OCI-LY3 (cell line): ENCODE data around the gene TYROBP.

Experiments used
- CTCF ChIP-seq: fragments of 200-600, 300-600 bp; sonication (generic); IDR thresholded peaks from 2 replicates; pipeline ENCODE4 v1.5.1; 2014; ENCODE audit warnings: antibody characterized with exemption, low read length, low read depth
- EZH2phosphoT487 ChIP-seq: fragments of 200-600 bp; shearing (Covaris generic); IDR thresholded peaks from 2 replicates; pipeline ENCODE4 v1.6.1; 2018; ENCODE audit warnings: antibody characterized with exemption, mixed run types, low read depth

- TF ChIP-seq EZH2phosphoT487 (no peak), CTCF (no peak)
Measured at GRCh38 chr19:35944556-35944955, 36.5 kb upstream of the TYROBP start.
